Pancreas (tissue), 10 donors: ENCODE results near the gene F5. TPM values are rescaled to one million over a fixed set of nuclear protein-coding genes. Genes with fewer than 3 reads are reported as not detected.

Source experiments
- ATAC-seq, 4 donors: fragments of 200-7000 bp; cut with Tn5 transposase; one replicate each; pipeline versions ENCODE4 v1.8.0 to v1.9.1; 2020; ENCODE audit warnings: mild to moderate bottlenecking in 4 of 4, moderate library complexity in 4 of 4
- DNase-seq, 6 donors: peaks; one replicate each; pipeline ENCODE4 v3.0.0-alpha.2; 2020
- FAIRE-seq: peaks from 2 replicates; lab custom pipeline; 2012; peaks lifted over from hg19 to GRCh38; lab: Jason Lieb, UNC
- H3K27ac ChIP-seq, 4 donors: fragments of 200-600 bp; sonication (generic); 1 replicate in 3 of 4; 2 replicates in 1 of 4; pipeline versions ENCODE4 v1.5.0 to v1.8.0; 2020
- H3K27me3 ChIP-seq, 4 donors: fragments of 200-600 bp; one replicate each; pipeline ENCODE4 v1.8.0; 2021
- H3K36me3 ChIP-seq, 3 donors: fragments of 200-600 bp; sonication (generic) in 1 of 3; one replicate each; pipeline versions ENCODE4 v1.5.0 to v1.8.0; 2020 to 2021
- H3K4me1 ChIP-seq, 3 donors: fragments of 200-600 bp; one replicate each; pipeline ENCODE4 v1.8.0; 2021
- H3K4me3 ChIP-seq, 4 donors: fragments of 200-600 bp; sonication (generic) in 2 of 4; one replicate each; pipeline versions ENCODE4 v1.5.0 to v1.8.0; 2020 to 2021
- H3K9me3 ChIP-seq, 4 donors: fragments of 200-600 bp; one replicate each; pipeline ENCODE4 v1.8.0; 2021
- WGBS, 2 donors: extraction: QIAGEN DNeasy Blood & Tissue Kit; methylation state at CpG; one replicate each; pipeline ENCODE4 v1.1.7; 2013; 5-methylcytosine and 5-hydroxymethylcytosine counted together
- intact Hi-C, 3 donors: fragments of 100-400 bp; cut with DNase I; formaldehyde crosslinking; loops; one replicate each; pipeline versions ENCODE4 v1.11.1 to v1.14.2; 2022
- polyA plus RNA-seq, 2 donors: library from polyadenylated mRNA; stranded (reverse); fragments of 200-250 nt; gene quantifications; one replicate each; pipeline ENCODE4 v1.2.3, GENCODE V29; 2013
- total RNA-seq, 6 donors: library from RNA; stranded (reverse); fragmentation: NEBNext Ultra II Directional in 4 of 6; extraction: Animal tissue kit (Norgen Biotek cat#: 25700) in 4 of 6; gene quantifications; one replicate each; pipeline versions ENCODE4 v1.2.1 to v1.2.4, GENCODE V29; 2021 to 2023
- TF ChIP-seq, protein P1 (sequence below), 4 donors: fragments of 200-600 bp; sonication (generic) in 3 of 4; IDR thresholded peaks; one replicate each; pipeline versions ENCODE4 v1.5.0 to v1.8.0; 2021; ENCODE audit warnings: antibody characterized with exemption in 4 of 4
- donor health status: healthy with polysubstance abuse.
- donor health status: DM: no; HTN: no; CAD: no; lungs with moderate emphysema.
- donor health status: DM: no; HTN: no; CAD: no.
- donor health status: control.
- donor health status: control.
- donor health status: Bipolar disorder and iron deficiency.
- donor health status: DM: yes; HTN: yes; CAD: no.
- donor health status: DM: no; HTN: no; CAD: no.
- donor health status: DM: no; HTN: no; CAD: no.
- donor health status: DM: yes; HTN: yes; CAD: no.

F5 gene
- total and polyA plus RNA-seq, 8 donors, result 0.94 to 9.0 (median 5.9) TPM

DNA sequence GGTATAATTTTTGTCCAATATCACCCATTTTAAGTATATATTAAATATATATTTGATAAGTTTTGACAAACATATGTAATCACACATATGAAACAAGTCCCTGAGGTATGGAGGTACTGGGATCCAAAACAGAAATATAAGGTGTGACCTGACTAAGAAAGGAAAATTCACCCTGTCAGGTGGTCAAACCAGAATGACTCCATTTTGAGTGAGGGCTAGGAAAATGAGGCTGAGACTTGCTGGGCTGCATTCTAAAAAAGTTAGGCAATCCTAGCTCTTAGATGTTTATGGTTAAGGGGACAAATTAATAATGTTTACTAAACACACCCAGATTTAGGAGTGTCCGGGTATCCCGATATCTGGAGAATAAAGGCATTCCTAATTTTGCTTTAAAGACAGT, 89.0 kb downstream of the F5 start:
- no peak overlapping the region for H3K4me3 ChIP-seq
- intact Hi-C loops, result no loop called here
- no peaks in the 10 kb centered on the region for H3K9me3 ChIP-seq
- H3K36me3 ChIP-seq, result no peaks in the 10 kb centered on the region
- TF ChIP-seq, protein P1, sequence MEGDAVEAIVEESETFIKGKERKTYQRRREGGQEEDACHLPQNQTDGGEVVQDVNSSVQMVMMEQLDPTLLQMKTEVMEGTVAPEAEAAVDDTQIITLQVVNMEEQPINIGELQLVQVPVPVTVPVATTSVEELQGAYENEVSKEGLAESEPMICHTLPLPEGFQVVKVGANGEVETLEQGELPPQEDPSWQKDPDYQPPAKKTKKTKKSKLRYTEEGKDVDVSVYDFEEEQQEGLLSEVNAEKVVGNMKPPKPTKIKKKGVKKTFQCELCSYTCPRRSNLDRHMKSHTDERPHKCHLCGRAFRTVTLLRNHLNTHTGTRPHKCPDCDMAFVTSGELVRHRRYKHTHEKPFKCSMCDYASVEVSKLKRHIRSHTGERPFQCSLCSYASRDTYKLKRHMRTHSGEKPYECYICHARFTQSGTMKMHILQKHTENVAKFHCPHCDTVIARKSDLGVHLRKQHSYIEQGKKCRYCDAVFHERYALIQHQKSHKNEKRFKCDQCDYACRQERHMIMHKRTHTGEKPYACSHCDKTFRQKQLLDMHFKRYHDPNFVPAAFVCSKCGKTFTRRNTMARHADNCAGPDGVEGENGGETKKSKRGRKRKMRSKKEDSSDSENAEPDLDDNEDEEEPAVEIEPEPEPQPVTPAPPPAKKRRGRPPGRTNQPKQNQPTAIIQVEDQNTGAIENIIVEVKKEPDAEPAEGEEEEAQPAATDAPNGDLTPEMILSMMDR (IDR thresholded peaks at IDR 0.05), result no peak
- H3K27ac ChIP-seq, result no peak overlapping the region
- WGBS, 2 donors, result 89 to 93% methylated on average over 2 of the region's 2 CpGs
- DNase-seq (no peak), FAIRE-seq (no peak), ATAC-seq (no peak)
- no peaks in the 10 kb centered on the region for H3K4me1 ChIP-seq
- no peaks in the 10 kb centered on the region for H3K27me3 ChIP-seq

DNA sequence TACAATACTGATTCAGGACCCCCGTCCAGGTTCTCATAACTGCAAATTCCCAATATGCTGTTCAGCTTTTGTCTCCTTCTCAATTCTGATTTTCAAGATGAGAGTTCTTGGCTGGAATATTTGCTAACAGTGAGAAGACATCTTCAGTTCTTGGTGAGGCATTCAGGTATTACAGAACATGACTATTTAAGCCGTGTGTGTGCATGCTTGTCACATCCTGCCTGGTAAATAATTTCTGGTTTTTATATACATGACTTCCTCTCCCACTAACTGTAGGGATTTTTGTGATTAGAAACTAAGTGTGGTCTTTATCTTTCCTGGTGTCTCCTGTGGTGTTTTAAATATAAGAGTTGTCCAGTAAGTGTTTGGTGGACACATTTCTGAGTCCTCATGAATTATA, 90.4 kb downstream of the F5 start:
- no peak for FAIRE-seq
- H3K4me3 ChIP-seq, result no peak overlapping the region
- intact Hi-C loops, result no loop called here
- WGBS, 2 donors, result 68 to 72% methylated on average over 2 of the region's 2 CpGs
- H3K4me1 ChIP-seq, result no peaks in the 10 kb centered on the region
- no peak for DNase-seq
- no peaks in the 10 kb centered on the region for H3K36me3 ChIP-seq
- H3K9me3 ChIP-seq, result no peaks in the 10 kb centered on the region
- no peaks in the 10 kb centered on the region for H3K27me3 ChIP-seq
- ATAC-seq, result no peak
- TF ChIP-seq, protein P1 (IDR thresholded peaks at IDR 0.05), result no peak
- H3K27ac ChIP-seq, result no peak overlapping the region

DNA sequence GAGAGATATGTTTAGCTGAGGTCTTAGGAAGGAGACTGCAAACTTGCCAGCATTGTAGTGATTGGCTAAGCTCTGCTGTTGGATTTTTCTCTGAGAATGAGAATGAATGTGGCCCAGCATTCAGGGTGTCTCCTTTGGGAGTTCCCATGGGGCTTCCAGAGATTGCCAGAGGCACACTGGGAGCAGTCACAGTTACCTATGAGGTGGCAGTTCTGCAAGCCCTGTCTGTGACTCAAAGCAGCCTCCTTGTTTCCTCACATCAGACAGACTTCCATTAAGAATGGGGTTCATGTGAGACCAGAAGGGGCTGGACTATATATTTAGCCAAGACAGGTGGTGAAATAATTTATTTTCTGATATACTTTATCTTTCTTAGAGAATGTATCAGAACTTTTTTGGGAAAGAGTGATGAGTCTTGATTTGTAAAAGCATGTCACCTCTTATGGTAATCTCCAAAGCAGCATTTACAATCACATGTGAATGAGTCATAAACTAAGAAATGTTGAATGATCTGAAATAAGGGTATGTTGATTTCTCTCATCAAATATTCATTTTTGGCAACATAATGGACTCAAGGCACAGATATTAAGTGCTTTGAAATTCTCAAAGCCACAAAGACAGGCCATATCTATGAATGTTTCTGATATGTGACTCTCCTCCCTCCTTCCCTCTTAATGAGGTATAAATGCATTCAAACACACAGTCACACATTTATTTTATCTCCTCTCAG, 91.1 kb downstream of the F5 start:
- no peak for DNase-seq
- no peak for ATAC-seq
- intact Hi-C loops, result no loop called here
- H3K4me1 ChIP-seq, result no peaks in the 10 kb centered on the region
- H3K27me3 ChIP-seq, result no peaks in the 10 kb centered on the region
- H3K27ac ChIP-seq, result no peak overlapping the region
- FAIRE-seq, result no peak
- TF ChIP-seq, protein P1 (IDR thresholded peaks at IDR 0.05), result no peak
- H3K36me3 ChIP-seq, result no peaks in the 10 kb centered on the region
- H3K9me3 ChIP-seq, result no peaks in the 10 kb centered on the region
- H3K4me3 ChIP-seq, result no peak overlapping the region

DNA sequence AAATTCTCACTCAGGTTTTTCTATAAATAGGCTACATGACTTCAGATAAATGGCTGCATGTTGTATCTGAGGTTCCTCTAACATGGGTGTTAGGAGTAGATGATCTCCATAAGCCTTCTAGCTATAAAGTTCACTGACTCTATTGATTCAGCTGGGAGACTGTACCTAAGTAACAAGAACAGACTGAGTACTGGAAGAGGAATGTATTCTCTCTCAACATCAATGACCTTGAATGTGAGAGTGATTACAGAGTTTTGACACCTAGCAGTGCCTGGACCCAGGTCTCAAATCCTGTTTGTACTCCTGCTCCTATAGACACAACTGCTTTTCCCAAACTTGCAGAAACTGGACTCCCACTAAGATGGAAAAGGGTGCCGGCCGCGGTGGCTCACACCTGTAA, 91.9 kb downstream of the F5 start:
- no peak overlapping the region for H3K27ac ChIP-seq
- no peak for FAIRE-seq
- H3K27me3 ChIP-seq, result no peaks in the 10 kb centered on the region
- peaks cover 0 to 2% (median 0%) of the 10 kb centered on the region in 3 donors for H3K4me1 ChIP-seq
- H3K36me3 ChIP-seq, result no peaks in the 10 kb centered on the region
- no peak overlapping the region for H3K4me3 ChIP-seq
- TF ChIP-seq, protein P1 (IDR thresholded peaks at IDR 0.05), result no peak
- 96 to 98% methylated on average over 3 of the region's 3 CpGs for WGBS, 2 donors
- no peak for ATAC-seq
- intact Hi-C loops, result no loop called here
- no peaks in the 10 kb centered on the region for H3K9me3 ChIP-seq
- no peak for DNase-seq

DNA sequence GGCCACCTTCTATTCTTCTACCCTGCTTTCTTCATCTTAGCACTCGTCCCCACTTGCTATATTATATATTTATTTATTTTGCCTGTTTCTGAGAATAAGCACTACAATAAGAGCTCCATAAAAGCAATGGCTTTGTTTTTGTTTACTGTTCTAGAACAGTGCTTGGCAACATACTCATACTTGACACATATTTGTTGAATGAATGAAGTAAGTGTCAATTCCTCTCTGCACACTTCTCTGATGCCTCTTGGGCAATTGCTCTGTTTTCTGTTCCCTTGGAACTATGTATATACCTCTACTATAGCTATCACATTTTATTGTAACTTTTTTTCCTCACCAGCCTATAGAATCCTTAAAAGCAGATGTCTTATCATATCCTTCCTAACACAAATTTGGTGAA, 93.0 kb downstream of the F5 start:
- ATAC-seq (no peak), DNase-seq (no peak), FAIRE-seq (no peak)
- no peaks in the 10 kb centered on the region for H3K36me3 ChIP-seq
- TF ChIP-seq, protein P1 (IDR thresholded peaks at IDR 0.05), result no peak
- no peak overlapping the region for H3K4me3 ChIP-seq
- H3K27me3 ChIP-seq, result no peaks in the 10 kb centered on the region
- intact Hi-C loops, result no loop called here
- no peak overlapping the region for H3K27ac ChIP-seq
- WGBS, 2 donors, result 76 to 88% methylated on average over 1 of the region's 1 CpG
- peaks cover 0 to 12% (median 9%) of the 10 kb centered on the region in 3 donors for H3K4me1 ChIP-seq
- no peaks in the 10 kb centered on the region for H3K9me3 ChIP-seq
